HG03558 (cell line): ENCODE data around the gene WDR5.

ENCODE experiments used
- ATAC-seq: cut with Tn5 transposase; IDR thresholded peaks from one replicate; pipeline ENCODE4 v1.9.1; 2021; ENCODE audit warnings: moderate number of reproducible peaks; ENCODE audit not compliant: unreplicated experiment; ENCODE audit errors: extremely low read depth

The WDR5 gene

GRCh38 chr9:134204991-134205578 is 69.2 kb downstream of the WDR5 start:
- no peak for ATAC-seq

DNA sequence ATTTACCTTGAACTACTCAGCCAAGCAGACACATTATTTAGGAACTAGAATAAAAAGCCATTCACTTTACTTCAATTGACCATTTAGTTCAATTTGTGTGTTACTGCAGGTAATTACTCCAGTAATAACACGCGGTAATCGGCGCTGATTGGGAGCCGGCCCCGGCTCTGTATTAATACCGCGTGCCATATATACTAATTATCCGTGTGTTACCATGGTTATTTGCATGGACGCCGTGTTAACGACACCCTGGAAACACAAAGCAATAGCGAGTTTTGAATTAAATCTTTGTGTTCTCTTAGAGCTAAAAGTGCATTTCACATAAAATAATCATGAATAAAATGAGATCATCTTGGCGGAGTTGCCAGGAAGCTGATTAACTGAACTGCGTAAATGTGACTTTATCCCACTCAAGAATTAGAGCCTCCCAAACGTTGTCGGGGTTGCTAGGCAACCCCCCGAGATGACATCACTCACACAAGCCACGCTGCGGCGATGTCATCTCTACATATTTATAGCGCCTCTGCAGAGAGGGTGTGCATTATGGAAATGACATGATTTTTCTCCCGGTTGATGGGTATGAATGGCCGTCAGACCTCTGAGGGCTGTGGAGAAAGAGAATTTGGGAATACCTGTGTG is 69.9 kb downstream of the WDR5 start:
- ATAC-seq: no peak

- no peak for ATAC-seq
Measured at GRCh38 chr9:134206311-134207300, 70.7 kb downstream of the WDR5 start.

- ATAC-seq: no peak
Measured at GRCh38 chr9:134208310-134208841, 72.5 kb downstream of the WDR5 start.

- no peak for ATAC-seq
Measured at GRCh38 chr9:134208981-134209725, 73.3 kb downstream of the WDR5 start.
